Measurements from ENCODE around the gene C2.
"Not testable (repeated sequence)": the region's sequence is repeated elsewhere in the genome, so short reads cannot be mapped to it uniquely, and the experiment has no call there.

Gene C2

GRCh38 chr6:31930962-31931361 lies 3.4 kb downstream of the C2 start:
- no peak for FAIRE-seq

DNA sequence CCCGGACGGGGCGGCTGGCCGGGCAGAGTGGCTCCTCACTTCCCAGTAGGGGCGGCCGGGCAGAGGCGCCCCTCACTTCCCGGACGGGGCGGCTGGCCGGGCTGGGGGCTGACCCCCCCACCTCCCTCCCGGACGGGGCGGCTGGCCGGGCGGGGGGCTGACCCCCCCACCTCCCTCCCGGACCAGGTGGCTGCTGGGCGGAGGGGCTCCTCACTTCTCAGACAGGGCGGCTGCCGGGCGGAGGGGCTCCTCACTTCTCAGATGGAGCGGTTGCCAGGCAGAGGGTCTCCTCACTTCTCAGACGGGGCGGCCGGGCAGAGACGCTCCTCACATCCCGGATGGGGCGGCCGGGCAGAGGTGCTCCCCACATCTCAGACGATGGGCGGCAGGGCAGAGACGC lies 4.6 kb downstream of the C2 start:
- FAIRE-seq: not testable (repeated sequence)

GRCh38 chr6:31933537-31933936 lies 6.0 kb downstream of the C2 start:
- FAIRE-seq: no peak

DNA sequence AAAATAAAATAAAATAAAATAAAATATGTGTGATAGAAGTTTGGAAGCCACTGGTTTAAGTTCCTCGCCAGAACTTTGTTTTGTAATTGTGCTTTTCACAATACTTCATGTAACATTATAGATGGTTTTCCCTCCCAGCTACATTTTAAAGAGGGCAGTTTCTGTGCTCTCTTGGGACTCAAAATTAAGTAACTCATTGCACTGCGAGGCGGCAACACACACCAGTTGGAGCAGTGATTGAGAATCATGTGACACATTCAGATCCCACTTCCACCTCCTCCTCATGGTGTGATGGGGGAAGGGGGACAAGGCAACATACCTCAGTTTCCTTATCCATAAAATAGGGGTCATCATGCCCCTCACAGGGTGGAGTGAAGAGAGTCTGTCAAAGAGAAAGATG lies 7.5 kb downstream of the C2 start:
- no peak for FAIRE-seq

GRCh38 chr6:31935823-31936222 lies 8.3 kb downstream of the C2 start:
- no peak for FAIRE-seq

- no peak for FAIRE-seq
These were observed 12.7 kb downstream of the C2 start for GRCh38 chr6:31940256-31940664.

DNA sequence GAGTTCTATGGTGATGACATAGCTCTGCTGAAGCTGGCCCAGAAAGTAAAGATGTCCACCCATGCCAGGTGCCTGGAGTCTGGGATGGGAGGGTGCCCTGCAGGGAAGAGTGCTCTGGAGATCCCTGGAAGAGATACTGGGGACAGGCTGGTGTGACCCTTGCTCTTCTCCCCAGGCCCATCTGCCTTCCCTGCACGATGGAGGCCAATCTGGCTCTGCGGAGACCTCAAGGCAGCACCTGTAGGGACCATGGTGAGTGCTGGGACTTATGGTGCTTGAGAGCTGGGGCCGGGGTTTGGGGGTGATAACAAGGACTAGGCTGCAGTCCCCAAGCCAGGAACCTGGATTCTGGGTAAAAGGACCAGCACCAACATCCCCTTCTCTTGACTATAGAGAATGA lies 16.2 kb downstream of the C2 start:
- no peak for FAIRE-seq

GRCh38 chr6:31945154-31945506 lies 17.6 kb downstream of the C2 start:
- no peak for FAIRE-seq

- FAIRE-seq: no peak
These were observed 18.2 kb downstream of the C2 start, which contains the start of gene CFB for GRCh38 chr6:31945507-31946369. TSS of gene CFB (plus strand) at chr6:31946095. CDS start at chr6:31946222, 127 bp downstream.

- no peak for FAIRE-seq
These were observed 18.9 kb downstream of the C2 start for GRCh38 chr6:31946370-31946885.

- FAIRE-seq: no peak
These were observed 19.7 kb downstream of the C2 start for GRCh38 chr6:31947070-31947675.

GRCh38 chr6:31947864-31948263 lies 20.3 kb downstream of the C2 start:
- FAIRE-seq: no peak

GRCh38 chr6:31948306-31948705 lies 20.8 kb downstream of the C2 start:
- FAIRE-seq: no peak

DNA sequence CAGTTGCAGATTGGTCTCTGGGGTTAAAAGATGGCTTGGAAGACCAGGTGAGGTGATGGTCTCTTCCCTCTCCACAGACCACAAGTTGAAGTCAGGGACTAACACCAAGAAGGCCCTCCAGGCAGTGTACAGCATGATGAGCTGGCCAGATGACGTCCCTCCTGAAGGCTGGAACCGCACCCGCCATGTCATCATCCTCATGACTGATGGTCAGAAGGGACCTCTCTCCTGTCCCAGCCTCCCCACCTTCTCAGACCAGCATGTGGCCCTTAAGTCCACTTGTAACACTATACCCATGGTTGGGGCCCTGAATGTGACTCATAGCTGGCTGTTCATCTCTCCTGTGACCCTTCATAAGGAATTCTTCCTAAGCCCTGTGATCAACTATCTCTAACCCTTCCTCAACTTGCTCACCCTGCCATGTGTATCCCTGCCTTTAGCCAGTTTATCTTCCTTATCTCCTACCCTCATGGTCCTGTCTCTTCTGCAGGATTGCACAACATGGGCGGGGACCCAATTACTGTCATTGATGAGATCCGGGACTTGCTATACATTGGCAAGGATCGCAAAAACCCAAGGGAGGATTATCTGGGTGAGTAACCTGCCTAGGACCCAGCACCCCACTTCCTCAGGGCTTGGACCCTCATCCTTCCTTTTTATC lies 21.4 kb downstream of the C2 start:
- FAIRE-seq: no peak

DNA sequence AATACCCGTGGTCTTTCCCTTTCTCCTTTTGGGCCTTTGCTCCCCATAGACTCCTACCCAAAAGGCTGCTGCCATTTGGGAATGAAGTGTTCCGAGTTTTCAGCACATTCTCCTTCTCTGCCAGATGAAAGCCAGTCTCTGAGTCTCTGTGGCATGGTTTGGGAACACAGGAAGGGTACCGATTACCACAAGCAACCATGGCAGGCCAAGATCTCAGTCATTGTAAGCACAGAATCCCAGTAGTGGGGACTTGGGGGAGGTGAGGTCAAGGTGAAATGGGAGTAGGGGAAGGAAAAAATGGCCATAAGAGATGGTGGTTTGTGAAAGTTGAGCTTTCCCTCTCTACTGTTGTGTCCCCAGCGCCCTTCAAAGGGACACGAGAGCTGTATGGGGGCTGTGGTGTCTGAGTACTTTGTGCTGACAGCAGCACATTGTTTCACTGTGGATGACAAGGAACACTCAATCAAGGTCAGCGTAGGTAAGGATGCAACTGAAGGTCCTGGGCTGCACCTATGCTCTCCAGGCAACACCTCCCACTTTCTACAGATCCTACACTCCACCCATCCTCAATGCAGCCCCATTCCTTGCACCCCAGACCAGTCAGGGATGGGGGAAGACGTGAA lies 22.5 kb downstream of the C2 start:
- no peak for FAIRE-seq

- FAIRE-seq: peak; percentile 45
These were observed 24.8 kb downstream of the C2 start for GRCh38 chr6:31952140-31952805.

DNA sequence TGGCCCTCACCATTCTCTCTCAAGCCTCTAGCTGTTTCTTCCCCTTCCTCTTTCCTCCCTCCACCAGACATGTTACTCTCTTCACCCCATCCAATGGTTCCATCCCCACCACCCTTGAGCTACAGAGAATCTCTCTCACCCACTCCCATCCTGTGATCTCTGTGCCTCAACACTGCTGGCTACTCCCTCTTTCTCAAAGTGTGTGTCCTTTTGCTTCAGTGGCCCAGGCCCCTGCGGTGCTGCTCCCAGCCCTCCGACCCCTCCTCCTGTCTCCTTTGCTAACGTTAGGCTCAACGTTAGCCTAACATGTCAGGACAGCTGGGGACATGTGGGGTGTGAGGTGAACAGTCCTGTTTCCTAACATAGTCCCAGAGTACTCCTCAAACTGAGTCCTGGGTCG lies 25.4 kb downstream of the C2 start:
- no peak for FAIRE-seq

- FAIRE-seq: no peak
These were observed 27.0 kb downstream of the C2 start for GRCh38 chr6:31954511-31954910.

GRCh38 chr6:31956796-31957195 lies 29.3 kb downstream of the C2 start:
- no peak for FAIRE-seq

DNA sequence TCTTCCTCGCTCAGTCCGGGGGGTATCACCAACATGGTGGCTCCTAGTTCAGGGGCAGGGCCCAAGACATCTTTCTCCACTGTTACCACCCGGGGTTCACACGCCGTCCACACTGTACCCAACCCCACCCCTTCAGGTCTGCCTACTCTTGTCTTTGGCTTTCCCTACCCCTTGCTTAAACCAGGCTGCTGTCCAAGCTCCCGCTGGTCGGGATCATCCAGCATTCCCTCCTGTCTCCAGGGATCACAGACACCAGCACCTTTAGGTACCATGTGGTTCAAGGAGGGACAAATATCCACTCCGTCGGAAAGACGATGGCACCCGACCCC lies 30.9 kb downstream of the C2 start:
- no peak for FAIRE-seq

GRCh38 chr6:31958741-31959739 lies 31.5 kb downstream of the C2 start, which contains the start of the genes NELFE and SKIC2:
TSS of gene NELFE (minus strand) at chr6:31958971. CDS start at chr6:31958446, 525 bp downstream.
TSS of gene SKIC2 (plus strand) at chr6:31959175. CDS start at chr6:31959193, 18 bp downstream.
- peak; percentile 47 for FAIRE-seq
